Endothelial cell of umbilical vein (primary cell): ENCODE results near the gene RAB31.

Experiments
- CTCF ChIP-seq, 2 donors: IDR thresholded peaks; 1 replicate in 1 of 2; 2 replicates in 1 of 2; pipeline ENCODE4 v1.5.1; 2011; ENCODE audit warnings: low read length in 2 of 2, mild to moderate bottlenecking in 2 of 2, moderate library complexity in 2 of 2, control low read depth in 1 of 2, inconsistent platforms in 1 of 2, low read depth in 1 of 2; ENCODE audit not compliant: insufficient read depth in 1 of 2; ENCODE audit errors: extremely low read depth in 1 of 2
- EZH2 ChIP-seq: IDR thresholded peaks from 2 replicates; pipeline ENCODE4 v1.6.1; 2012; ENCODE audit warnings: borderline replicate concordance, low read depth, mild to moderate bottlenecking, moderate library complexity, low read length, inconsistent platforms; ENCODE audit not compliant: severe bottlenecking
- GATA2 ChIP-seq: IDR thresholded peaks from 2 replicates; pipeline ENCODE4 v1.7.0; 2011; ENCODE audit warnings: low read depth, mild to moderate bottlenecking, moderate library complexity, mixed read lengths, low read length; ENCODE audit not compliant: insufficient read length, insufficient read depth
- MYC ChIP-seq: IDR thresholded peaks from one replicate; pipeline ENCODE4 v1.6.1; 2011; ENCODE audit warnings: mild to moderate bottlenecking, low read depth, low read length
- POLR2A ChIP-seq: IDR thresholded peaks from 2 replicates; pipeline ENCODE4 v1.6.1; 2012; ENCODE audit warnings: low read depth, mild to moderate bottlenecking, control low read depth, low read length
- POLR2AphosphoS5 ChIP-seq: IDR thresholded peaks from 2 replicates; pipeline ENCODE4 v1.6.1; 2012; ENCODE audit warnings: low read depth, mild to moderate bottlenecking, control low read depth, low read length, moderate library complexity; ENCODE audit not compliant: insufficient read depth

DNA sequence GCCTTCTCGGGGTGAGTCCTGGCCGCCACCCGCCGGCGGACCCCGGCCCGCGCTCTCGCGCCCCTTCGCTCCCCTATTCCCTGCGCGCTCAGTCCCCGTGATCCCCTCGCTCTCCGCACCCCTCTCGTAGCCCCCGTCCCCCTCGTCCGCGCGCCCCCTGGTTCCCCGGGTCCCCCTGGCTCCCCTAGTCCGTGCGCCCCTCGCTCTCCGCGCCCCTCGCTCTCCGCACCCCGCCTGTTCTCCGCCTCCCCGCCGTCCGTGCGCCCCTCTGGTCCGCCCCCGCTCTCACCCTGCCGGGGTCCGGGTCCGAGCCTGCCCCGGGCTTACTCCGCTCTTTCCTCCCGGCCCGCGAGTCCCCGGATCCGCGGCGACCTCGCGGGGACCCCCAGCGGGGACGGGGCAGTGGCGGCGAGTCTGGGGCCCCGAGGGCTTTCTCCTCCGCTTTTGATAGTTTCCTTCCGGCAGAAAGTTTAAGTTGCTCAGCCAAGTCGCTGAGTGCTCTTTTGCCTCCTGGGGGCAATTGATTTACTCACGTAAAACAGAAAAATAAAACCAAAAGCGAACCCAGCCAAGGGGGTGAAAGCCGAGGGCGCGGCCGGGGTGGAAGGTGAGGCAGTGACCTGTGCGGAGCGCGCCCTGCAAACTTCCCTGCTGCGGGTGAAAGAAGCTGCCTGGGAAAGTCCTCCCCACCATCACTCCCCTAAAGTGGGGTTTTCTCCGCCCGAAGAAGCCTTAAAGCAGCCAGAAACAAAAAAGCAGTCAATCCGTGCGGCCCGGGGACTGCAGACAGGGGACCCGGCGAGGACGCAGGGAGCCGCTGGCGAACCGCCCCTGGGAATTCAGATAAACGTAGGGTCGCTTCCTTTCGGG lies 568 bp downstream of the RAB31 start:
- TF ChIP-seq CTCF (IDR thresholded peaks at IDR 0.05; ENCODE audit: extremely low read depth in 1 of 2, insufficient read depth in 1 of 2, low read depth in 1 of 2, low read length in 2 of 2) (no peak), GATA2 (no peak), POLR2A (no peak), EZH2 (no peak), POLR2AphosphoS5 (peak; percentile 2), MYC (no peak)
